Right ventricle myocardium inferior (tissue), 1 donor: Measurements from ENCODE around the gene ABCF3. TPM values are rescaled to one million over a fixed set of nuclear protein-coding genes. Genes with fewer than 3 reads are reported as not detected.

Experiments used
- ATAC-seq: fragments of 200-7000 bp; cut with Tn5 transposase; one replicate; pipeline ENCODE4 v1.9.1; 2020; ENCODE audit warnings: mild to moderate bottlenecking, moderate library complexity
- DNase-seq: peaks from one replicate; pipeline ENCODE4 v3.0.0; 2021; ENCODE audit errors: missing footprints
- intact Hi-C: fragments of 100-400 bp; cut with DNase I; formaldehyde crosslinking; loops from one replicate; pipeline ENCODE4 v1.11.0; 2022
- total RNA-seq: library from RNA; stranded (reverse); fragmentation: NEBNext Ultra II Directional; extraction: Animal tissue kit (Norgen Biotek cat#: 25700); gene quantifications from one replicate; pipeline ENCODE4 v1.2.1, GENCODE V29; 2021
- donor health status: DM: no; HTN: yes; CAD: no; lungs with severe emphysema.

The ABCF3 gene
- total RNA-seq, 1 donor from 2014 or later = 68.2 TPM

DNA sequence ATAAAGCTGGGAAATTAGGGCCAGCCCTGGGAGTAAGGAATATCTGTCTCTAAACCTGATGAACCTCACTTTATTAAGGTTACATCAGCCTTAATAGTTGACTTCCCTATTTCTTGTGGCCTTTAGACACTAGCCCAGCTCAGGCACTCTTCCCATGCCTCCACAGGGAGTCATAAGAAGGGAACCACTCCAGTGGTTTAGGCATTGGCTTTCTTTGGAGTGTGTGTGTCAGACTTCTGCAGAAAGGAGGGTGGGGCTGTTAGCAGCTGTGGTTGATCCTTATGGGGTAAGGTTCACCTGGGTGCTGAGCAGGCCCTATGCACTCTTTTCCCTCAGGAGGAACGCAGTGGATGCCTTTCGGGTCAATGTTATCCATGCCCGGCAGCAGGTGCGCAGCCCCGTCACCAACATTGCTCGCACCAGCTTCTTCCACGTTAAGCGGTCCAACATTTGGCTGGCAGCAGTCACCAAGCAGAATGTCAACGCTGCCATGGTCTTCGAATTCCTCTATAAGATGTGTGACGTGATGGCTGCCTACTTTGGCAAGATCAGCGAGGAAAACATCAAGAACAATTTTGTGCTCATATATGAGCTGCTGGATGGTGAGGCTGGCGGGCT lies 7.4 kb upstream of the ABCF3 start:
- DNase-seq (no peak), ATAC-seq (no peak)
- intact Hi-C loops = no loop called here

DNA sequence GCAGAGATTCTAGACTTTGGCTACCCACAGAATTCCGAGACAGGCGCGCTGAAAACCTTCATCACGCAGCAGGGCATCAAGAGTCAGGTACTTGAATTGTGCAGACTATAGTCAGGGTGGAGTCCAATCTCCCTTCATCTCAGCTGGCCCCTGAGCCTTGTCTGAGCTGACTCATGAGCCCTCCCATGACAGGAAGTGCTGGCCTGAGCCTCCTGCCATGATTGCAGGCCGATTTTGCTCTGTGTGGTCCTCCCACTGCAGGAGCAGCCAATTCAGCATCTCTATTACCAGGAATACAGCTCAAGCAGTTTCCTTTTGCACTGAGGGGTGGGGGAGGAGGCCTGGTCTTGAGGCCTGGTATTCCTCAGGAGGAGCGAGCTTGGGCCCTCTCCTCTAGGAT lies 5.8 kb upstream of the ABCF3 start:
- intact Hi-C loops = loop anchor here (10.0 kb wide), 1 partner anchor 165 kb away; the partner anchor contains the start of gene ABCC5
- ATAC-seq (no peak), DNase-seq (no peak)

DNA sequence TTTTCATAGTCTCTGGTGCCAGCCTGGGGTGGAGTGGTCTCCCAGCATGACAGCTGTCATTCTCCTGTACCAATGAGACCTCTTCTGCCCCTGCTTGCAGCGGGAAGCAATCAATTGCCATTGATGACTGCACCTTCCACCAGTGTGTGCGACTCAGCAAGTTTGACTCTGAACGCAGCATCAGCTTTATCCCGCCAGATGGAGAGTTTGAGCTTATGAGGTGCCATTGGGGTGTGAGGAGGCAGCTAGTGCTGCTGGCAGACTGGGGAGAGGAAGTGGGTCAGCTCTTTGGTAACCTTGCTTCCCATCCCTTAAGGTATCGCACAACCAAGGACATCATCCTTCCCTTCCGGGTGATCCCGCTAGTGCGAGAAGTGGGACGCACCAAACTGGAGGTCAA lies 4.4 kb upstream of the ABCF3 start:
- DNase-seq (no peak), ATAC-seq (no peak)
- intact Hi-C loops = loop anchor here (10.0 kb wide), 1 partner anchor 167 kb away; the partner anchor contains the start of gene ABCC5

DNA sequence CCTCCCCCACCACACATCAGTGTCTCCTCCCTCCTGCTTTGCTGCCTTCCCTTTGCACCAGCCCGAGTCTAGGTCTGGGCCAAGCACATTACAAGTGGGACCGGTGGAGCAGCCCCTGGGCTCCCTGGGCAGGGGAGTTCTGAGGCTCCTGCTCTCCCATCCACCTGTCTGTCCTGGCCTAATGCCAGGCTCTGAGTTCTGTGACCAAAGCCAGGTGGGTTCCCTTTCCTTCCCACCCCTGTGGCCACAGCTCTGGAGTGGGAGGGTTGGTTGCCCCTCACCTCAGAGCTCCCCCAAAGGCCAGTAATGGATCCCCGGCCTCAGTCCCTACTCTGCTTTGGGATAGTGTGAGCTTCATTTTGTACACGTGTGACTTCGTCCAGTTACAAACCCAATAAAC lies 2.3 kb upstream of the ABCF3 start:
- no peak for DNase-seq
- intact Hi-C loops = loop anchor here (10.0 kb wide), 1 partner anchor 169 kb away; the partner anchor contains the start of gene ABCC5
- no peak for ATAC-seq

DNA sequence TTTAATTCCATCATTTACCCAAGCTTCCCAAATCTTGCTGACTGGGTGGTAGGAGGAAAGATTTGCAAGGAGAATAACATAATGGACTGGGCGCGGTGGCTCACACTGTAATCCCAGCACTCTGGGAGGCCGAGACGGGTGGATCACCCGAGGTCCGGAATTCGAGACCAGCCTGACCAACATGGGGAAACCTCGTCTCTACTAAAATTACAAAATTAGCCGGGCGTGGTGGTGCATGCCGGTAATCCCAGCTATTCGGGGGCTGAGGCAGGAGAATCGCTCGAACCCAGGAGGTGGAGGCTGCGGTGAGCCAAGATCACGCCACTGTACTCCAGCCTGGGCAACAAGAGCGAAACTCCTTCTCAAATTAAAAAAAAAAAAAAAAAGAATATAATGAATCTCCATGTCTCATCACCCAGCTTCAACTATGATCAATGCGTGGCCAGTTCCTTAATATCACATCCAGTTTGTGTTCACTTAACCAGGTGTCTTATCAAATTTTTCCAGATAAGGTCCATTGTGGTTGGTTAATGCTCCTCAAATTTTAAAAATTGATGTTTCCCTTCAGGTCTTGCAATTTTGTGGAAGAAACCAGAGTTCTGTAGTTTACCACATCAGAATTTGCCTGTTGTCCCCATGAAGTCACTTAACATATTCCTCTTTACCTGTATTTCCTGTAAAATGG lies 1.3 kb upstream of the ABCF3 start:
- ATAC-seq (no peak), DNase-seq (no peak)
- intact Hi-C loops = loop anchor here (1.0 to 10.0 kb wide), 3 partner anchors 8 to 170 kb away; partner anchors contain the start of genes ABCC5, ALG3 and EEF1AKMT4

DNA sequence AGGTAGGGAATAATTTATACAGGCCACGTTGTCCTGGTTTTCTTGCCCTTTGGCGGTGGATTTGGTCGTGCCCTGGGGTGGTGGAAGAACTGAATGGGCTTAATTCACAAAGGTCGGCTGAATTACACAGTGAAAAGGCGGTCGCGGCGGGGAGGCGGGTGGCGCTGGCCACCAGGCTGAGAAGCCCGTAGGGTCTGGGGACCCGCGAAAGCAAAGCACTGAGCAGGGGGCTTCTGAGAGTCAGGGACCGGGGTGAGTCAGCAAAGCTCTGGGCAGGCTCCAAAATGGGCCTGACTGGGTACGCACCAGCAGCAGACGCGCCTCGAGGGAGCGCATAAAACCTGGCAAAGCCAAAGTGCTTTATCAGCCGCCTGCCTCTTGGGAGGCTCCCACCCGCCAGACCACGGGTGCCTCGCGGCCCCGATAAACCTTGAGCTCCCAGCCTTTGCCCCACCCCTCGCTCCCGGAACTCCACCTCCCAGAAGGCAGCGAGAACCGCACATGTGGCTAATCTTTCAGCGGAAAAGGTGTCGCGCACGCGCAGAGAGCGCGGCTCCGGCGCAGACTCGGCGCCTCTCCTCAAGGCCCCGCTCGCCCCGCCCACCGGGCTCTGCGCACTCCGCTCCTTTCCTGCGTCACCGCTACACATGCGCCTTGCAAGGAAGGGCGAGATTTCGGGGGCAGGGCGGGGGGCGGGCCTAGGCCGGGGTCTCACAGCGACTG lies 377 bp upstream of the ABCF3 start:
- DNase-seq = peak; percentile 100
- peak; percentile 97 for ATAC-seq
- intact Hi-C loops = loop anchor here (1.0 to 10.0 kb wide), 6 partner anchors 9 to 171 kb away; partner anchors contain the start of genes ABCC5, ALG3, DVL3 and EEF1AKMT4

DNA sequence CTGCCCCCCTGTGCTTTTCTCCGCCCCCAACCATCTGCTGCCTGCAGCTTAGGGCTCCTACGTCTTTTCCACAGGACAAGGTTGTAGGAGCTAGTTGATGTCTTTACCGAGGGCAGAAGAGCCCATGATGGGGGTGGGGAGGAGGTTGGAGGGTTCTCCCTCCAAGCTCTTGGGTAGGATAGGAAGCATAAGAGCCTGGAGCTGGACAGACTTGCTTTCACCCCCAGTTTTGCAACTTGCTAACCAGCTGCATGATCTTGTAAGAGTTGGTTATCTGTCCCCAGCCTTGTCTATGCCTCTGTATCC lies 856 bp downstream of the ABCF3 start:
- ATAC-seq (no peak), DNase-seq (no peak)
- intact Hi-C loops = loop anchor here (1.0 to 10.0 kb wide), 5 partner anchors 32 to 172 kb away; partner anchors contain the start of genes ABCC5, ALG3, DVL3 and EEF1AKMT4

DNA sequence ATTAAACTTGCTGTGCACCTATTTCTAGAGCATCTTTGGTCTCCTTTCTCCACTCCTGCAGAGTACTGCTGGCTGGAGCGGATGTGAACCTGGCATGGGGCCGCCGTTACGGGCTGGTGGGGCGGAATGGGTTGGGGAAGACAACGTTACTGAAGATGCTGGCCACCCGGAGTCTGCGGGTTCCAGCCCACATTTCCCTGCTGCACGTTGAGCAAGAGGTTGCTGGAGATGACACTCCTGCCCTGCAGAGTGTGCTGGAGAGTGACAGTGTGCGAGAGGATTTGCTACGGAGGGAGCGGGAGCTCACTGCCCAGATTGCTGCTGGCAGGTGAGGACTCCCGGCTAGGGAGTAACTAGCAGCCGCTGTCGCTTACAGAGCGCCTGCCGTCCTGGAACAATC lies 2.1 kb downstream of the ABCF3 start:
- ATAC-seq (no peak), DNase-seq (no peak)
- intact Hi-C loops = loop anchor here (5.0 to 10.0 kb wide), 2 partner anchors 59 to 173 kb away; partner anchors contain the start of genes ABCC5, ALG3 and EEF1AKMT4

DNA sequence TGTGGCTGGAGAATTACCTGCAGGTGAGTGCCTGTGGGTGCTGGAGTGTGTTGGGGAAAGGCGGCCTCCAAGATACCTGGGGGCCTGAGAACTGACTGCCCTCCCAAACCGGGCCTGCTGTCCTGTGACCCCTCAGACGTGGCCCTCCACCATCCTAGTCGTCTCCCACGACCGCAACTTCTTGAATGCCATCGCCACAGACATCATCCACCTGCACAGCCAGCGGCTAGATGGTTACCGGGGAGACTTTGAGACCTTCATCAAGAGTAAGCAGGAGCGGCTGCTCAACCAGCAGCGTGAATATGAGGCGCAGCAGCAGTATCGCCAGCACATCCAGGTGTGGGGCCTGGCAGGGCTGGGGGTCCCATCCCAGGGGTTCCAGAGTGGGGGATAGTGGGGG lies 3.4 kb downstream of the ABCF3 start:
- DNase-seq (no peak), ATAC-seq (no peak)
- intact Hi-C loops = loop anchor here (5.0 to 10.0 kb wide), 2 partner anchors 58 to 175 kb away; partner anchors contain the start of genes ABCC5, ALG3 and EEF1AKMT4

DNA sequence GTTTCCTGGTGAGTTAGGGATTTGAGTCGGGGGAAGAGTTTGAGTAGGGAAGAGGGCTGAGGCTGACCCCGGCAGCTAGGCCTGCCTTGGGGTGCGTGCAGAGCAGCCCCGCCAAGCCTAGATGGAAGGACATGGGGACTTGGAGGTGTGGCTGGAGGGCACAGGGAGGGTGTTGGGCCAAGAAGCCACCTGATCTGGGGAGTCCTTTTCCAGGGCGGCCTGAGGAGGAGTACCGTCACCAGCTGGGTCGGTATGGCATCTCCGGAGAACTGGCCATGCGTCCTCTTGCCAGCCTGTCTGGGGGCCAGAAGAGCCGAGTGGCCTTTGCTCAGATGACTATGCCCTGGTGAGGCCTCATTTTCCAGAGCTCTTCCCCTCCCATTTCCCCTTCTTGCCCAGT lies 6.9 kb downstream of the ABCF3 start:
- intact Hi-C loops = no loop called here
- ATAC-seq (no peak), DNase-seq (no peak)

DNA sequence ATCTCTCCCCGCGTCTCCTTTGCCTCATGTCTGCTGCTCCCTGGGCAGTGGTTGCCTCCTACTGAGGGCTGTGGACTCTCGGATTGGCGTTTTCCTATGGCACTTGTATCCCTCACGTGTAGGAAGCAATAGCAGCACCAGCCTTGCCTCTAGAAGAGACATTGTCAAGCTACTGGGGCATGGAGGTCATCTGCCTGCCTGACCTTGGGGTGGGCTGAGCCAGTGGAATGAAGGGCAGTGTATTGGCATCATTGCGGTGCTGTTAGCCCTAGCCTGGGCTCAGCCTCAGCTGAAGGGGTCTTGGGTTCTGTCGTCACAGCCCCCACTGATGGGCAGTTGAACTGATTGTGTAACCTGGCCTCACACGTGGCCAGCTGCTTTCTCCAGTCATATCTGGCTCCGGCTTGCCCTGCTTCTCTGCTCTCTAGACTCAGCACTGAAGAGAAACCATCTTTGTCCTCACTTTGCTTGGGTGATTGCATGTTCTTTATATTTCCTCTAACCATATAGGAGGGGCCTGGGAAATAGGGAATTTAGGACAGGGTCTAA lies 8.1 kb downstream of the ABCF3 start:
- intact Hi-C loops = no loop called here
- no peak for ATAC-seq
- DNase-seq = no peak

DNA sequence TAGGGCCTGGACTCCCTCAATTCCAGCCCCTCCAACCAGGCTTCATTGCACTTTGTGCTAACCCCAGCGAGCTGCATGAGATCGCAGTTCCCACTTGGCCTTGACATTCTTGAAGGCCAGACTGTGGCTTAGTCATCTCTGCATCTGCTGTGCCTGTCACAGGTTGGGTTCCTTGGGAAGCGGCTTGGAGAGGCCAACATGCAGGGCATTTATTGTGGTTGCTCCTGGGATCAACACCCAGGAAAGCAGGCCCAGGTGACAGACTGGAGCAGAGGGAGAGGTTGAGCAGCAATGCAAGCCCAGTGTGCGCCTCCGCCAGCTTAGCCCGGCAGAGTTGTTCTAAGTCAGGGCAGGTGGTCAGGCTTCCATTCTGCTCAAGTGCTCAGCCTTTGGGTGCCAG lies 10.5 kb downstream of the ABCF3 start:
- ATAC-seq (no peak), DNase-seq (no peak)

DNA sequence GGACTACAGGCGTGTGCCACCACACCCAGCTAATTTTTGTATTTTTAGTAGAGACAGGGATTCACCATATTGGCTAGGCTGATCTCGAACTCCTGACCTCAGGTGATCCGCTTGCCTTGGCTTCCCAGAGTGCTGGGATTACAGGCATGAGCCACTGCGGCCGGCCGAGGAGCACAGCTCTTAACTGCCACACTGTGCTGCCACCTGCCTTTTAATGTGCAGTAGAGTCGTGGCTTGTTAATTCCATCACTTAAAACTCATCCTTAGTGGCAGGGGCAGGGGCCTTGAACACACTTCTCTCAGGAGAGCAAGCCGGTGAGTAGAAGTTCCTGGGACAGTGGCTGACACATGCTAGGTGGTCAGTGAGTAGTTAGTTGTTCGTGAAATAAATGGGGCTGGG lies 12.5 kb downstream of the ABCF3 start:
- intact Hi-C loops = no loop called here
- ATAC-seq (no peak), DNase-seq (no peak)

More for the DNA sequence above, 10.5 kb downstream of the ABCF3 start:
- intact Hi-C loops = no loop called here

DNA sequence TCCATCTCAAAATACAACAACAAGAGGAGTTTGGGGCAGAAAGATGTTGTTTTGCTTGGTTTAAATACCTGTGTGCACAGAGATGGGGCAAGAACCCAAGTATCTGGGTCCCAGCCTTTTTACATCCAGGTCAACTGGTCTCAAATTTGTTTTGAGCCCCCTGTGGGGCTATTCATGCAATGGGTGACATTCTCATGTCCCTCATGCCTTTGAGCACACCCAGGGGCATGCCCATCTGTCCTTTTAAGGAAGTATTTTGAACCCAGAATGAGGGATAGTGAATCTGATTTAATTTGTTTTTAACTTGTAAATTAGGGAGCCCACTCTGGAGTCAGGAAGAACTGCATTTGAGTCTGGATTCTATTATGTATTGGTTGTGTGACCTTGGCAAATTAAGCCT lies 14.8 kb downstream of the ABCF3 start:
- intact Hi-C loops = no loop called here
- ATAC-seq = no peak
- DNase-seq = no peak

DNA sequence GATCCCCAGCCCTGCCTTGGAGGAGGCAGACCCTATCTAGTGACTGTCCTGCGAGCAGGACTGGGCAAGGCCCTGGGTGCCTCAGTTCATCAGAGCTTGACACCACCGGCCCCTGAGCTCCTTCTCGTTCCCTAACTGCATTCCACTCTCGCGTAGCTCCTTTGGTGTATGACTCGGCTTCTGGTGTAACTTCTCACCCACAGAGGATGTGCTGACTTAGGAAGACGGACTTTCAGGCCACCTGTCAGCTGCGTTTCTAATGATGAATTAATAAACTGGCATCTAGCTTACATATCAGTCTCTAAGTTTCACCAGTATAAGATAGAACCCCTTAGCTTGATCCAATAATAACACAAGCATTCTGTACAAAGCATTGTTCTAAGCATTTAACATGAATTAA lies 17.5 kb downstream of the ABCF3 start:
- DNase-seq = no peak
- ATAC-seq = no peak
- intact Hi-C loops = no loop called here

DNA sequence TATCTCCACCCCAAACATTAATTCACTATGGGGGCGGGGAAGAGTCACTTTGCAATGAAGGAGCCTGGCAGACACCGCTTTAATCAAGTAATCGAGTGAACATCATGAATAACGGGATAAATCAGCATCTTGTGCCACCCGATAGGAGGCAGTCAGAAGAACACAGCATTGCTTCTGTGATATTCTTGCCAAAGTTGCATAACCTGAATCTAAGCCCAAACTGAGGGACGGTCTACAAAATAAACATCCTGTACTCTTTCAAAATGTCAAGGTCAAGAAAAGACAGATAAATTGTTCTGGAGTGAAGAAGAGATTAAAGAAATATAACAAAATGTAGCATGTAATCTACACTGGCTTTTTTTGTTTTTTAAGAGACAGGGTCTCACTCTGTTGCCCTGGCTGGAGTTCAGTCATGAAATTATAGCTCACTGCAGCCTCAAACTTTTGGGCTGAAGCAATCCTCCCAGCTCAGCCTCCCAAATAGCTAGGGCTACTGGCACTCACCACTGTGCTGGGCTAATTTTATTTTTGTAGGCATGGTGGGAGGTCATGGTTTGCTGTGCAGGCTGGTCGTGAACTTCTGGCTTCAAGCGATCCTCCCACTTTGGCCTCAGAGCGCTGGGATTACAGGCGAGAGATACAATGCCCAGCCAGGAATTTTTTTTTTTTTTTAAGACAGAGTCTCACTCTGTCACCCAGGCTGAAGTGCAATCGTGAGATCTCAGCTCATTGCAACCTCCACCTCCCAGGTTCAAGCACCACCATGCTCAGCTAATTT lies 23.3 kb downstream of the ABCF3 start:
- peak; percentile 56 for ATAC-seq
- no peak for DNase-seq
- intact Hi-C loops = no loop called here

DNA sequence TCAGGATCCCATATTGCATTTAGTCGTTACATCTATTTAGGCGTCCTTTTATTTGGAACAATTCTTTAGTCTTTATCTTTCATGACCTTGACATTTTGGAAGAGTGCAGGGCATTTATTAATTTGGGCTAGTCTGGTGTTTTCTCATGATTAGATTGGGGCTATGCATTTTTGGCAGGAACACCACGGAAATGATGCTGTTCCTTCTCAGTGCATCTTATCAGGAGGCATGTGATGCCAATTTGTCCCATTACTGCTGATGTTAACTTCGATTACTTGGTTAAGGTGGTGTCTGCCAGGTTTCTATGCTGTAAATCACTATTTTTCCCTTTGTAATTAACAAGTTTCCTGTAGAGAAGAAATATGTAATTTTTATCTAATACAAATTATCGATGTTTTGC lies 25.3 kb downstream of the ABCF3 start:
- no peak for ATAC-seq
- no peak for DNase-seq
- intact Hi-C loops = no loop called here

DNA sequence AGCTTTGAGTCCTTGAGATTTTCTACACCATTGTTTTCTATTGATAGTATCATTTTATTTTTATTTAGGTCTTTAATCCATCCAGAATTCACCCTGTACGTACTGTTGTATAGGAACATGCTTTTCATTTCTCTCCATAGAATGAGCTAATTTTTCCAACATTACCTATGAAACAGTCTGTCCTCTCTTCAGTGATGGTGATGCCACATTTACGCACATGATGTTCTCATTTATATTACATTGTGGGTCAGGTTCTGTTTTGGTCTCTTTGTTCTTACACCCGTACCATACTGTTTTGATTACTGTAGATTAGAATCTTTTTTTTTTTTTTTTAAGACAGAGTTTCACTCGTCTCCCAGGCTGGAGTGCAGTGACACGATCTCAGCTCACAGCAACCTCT lies 25.7 kb downstream of the ABCF3 start:
- intact Hi-C loops = no loop called here
- no peak for ATAC-seq
- no peak for DNase-seq

DNA sequence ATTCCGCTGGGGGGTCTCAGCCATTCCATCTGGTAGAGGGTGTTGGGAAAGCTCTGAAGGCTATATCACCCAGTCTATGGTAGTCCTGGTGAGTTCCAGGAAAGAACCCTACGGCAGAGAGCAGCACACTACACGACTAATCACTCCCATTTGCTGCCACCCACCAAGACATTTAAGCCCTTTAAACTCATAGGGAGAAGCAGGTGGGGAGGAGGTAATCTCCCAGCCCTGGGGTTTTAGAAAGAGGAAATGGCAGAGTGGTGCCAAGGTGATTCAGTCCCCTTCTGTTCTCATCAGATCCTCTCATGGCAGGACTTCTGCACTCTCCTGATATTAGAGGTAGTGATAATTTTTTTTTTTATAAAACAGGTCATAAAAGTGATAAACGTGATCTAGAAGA lies 32.8 kb downstream of the ABCF3 start:
- intact Hi-C loops = no loop called here
- DNase-seq = no peak
- ATAC-seq = no peak
